NT2/D1 (cell line): ENCODE data around the gene TASOR2.

Experiments used
- DNase-seq: peaks from one replicate; pipeline ENCODE4 v3.0.0-alpha.2; 2011; ENCODE audit warnings: low read depth, low spot score
- H3K27me3 ChIP-seq: 2 replicates; pipeline ENCODE4 v1.6.0; 2011; ENCODE audit warnings: mild to moderate bottlenecking; ENCODE audit not compliant: insufficient read length, insufficient read depth
- H3K36me3 ChIP-seq: 2 replicates; pipeline ENCODE4 v1.6.1; 2011; ENCODE audit warnings: mild to moderate bottlenecking, low read length, mixed read lengths; ENCODE audit not compliant: insufficient read depth, insufficient read length
- H3K4me1 ChIP-seq: 2 replicates; pipeline ENCODE4 v1.5.1; 2011; ENCODE audit not compliant: insufficient read depth, insufficient read length
- H3K4me3 ChIP-seq: 2 replicates; pipeline ENCODE4 v1.5.1; 2011; ENCODE audit warnings: low read depth; ENCODE audit not compliant: insufficient read length
- H3K9ac ChIP-seq: 2 replicates; pipeline ENCODE4 v1.6.0; 2011; ENCODE audit warnings: low read depth; ENCODE audit not compliant: insufficient read length
- H3K9me3 ChIP-seq: 2 replicates; pipeline ENCODE4 v1.5.1; 2011; ENCODE audit warnings: mild to moderate bottlenecking, low read length; ENCODE audit not compliant: insufficient read depth
- SUZ12 ChIP-seq: IDR thresholded peaks from 2 replicates; pipeline ENCODE4 v1.6.1; 2011; ENCODE audit not compliant: insufficient read length, insufficient read depth; ENCODE audit errors: extremely low read depth
- YY1 ChIP-seq: IDR thresholded peaks from 2 replicates; pipeline ENCODE4 v1.6.1; 2011; ENCODE audit not compliant: insufficient read length, insufficient read depth
- ZNF274 ChIP-seq: IDR thresholded peaks from 2 replicates; pipeline ENCODE4 v1.6.1; 2011; ENCODE audit warnings: mild to moderate bottlenecking, low read depth, low read length

TASOR2 gene

GRCh38 chr10:5643346-5644067 is 41.1 kb upstream of the TASOR2 start:
- TF ChIP-seq ZNF274 (no peak), SUZ12 (no peak), YY1 (no peak)

DNA sequence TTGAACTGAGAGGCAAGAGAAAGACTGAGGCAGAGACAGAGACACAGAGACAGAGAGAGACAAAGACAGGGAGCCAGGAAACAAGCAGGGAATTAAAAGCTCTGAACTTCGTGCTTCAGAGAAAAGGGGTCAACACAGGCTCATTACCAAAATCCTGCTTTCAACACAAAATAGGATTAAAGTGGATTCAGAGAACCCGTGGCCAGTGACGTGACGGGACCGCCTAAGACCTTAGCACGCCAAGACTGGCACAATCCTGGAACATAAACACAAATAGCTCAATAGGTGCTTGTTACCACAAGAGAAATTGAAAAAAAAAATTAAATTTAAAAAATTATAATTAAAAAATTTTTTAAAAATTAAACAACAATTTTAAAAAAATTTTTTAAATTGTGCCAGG is 39.7 kb upstream of the TASOR2 start:
- Histone ChIP-seq H3K36me3 (peaks cover 26% of the 10 kb centered on the region), H3K27me3 (no peaks in the 10 kb centered on the region), H3K9ac (no peak overlapping the region), H3K4me3 (no peak overlapping the region), H3K4me1 (no peaks in the 10 kb centered on the region), H3K9me3 (no peaks in the 10 kb centered on the region)
- TF ChIP-seq SUZ12 (no peak), YY1 (no peak), ZNF274 (no peak)
- no peak for DNase-seq

More at GRCh38 chr10:5643346-5644067, 41.1 kb upstream of the TASOR2 start:
- Histone ChIP-seq H3K27me3 (no peaks in the 10 kb centered on the region), H3K9me3 (no peaks in the 10 kb centered on the region), H3K4me1 (no peaks in the 10 kb centered on the region), H3K4me3 (no peak overlapping the region), H3K9ac (no peak overlapping the region), H3K36me3 (peaks cover 32% of the 10 kb centered on the region)
- no peak for DNase-seq

DNA sequence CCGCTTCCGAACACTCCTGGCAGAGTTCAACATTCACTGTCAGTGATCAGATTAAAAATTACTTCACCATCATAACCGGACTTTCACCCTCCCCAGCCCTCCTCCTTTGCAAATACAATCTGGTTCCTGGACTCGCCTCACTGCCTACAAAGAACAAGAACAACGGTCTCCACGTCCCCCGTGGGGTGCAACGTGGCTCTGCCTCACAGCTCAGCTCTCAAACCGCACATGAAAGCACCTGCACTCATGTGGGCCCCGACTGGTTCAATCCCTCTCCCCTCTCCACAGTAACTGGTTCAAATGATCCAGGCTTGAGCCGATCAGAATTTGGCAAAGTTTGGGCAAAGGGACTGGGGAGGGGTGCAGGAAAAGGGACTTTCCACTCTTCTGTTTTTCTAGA is 39.3 kb upstream of the TASOR2 start:
- Histone ChIP-seq H3K4me1 (no peaks in the 10 kb centered on the region), H3K27me3 (no peaks in the 10 kb centered on the region), H3K9ac (no peak overlapping the region), H3K9me3 (no peaks in the 10 kb centered on the region), H3K36me3 (peaks cover 23% of the 10 kb centered on the region), H3K4me3 (no peak overlapping the region)
- TF ChIP-seq SUZ12 (no peak), ZNF274 (no peak), YY1 (no peak)
- DNase-seq, result no peak

DNA sequence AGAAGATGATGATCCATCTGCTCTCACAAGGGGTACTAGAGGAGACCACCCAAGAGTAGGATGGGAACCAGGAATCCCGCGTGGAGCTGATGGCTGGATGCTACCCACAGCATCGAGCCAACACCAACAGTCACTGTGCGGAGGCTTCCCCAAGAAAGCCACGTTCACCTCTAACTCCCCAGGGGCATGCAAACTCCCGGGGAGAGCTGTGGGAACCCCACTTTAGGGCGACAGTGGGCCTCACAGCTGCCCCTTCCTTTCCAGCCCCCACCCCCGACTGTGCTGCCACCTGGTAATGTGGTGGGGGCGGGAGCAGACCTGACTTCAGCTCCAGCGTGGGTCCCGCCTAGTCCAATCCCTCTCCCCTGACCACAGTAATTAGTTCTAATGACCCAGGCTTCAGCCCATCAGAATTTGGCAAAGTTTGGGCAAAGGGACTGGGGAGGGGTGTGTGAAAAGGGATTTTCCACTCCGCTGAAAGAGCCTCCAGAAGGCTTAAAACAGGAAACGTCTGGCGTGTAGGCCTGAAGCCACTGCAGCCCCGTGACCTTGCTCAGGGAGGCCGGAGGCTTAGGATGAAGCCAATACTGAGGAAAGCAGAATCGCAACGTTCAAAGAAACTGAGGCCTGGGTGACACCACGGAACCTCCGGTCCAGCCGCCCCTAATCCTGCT is 38.6 kb upstream of the TASOR2 start:
- Histone ChIP-seq H3K4me3 (no peak overlapping the region), H3K36me3 (peaks cover 21% of the 10 kb centered on the region), H3K9ac (no peak overlapping the region)

DNA sequence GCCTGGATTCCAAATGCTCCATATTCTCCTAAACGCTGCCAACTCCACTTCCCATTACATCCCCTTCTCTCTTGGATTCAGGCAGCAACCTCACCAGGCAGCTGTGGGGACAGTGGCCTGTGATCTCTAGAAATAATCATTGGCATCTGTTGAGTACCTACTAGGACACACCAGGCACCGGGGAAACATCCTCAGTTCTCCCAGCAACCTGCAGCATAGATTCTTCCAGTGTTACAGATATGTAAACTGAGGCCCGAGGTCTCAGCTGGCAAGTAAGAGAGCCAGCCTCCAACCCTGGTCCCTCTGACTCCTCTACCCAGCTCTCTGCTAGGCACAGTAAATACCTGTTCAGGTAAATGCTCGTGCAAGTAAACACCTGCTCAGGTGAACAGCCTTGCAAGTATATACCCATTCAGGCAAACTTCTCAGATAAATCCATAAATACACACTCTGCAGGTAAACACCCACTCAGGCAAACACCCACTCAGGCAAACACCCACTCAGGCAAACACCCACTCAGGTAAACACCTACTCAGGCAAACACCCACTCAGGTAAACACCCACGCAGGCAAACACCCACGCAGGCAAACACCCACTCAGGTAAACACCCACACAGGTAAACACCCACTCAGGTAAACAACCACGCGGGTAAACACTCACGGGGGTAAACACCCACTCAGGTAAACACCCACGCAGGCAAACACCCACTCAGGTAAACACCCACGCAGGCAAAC is 37.0 kb upstream of the TASOR2 start:
- TF ChIP-seq YY1, result no peak
- TF ChIP-seq SUZ12, result no peak
- no peak for TF ChIP-seq ZNF274
- DNase-seq, result no peak
- Histone ChIP-seq H3K4me1 (no peaks in the 10 kb centered on the region), H3K27me3 (no peaks in the 10 kb centered on the region), H3K9me3 (no peaks in the 10 kb centered on the region), H3K9ac (no peak overlapping the region), H3K4me3 (no peak overlapping the region), H3K36me3 (peaks cover 12% of the 10 kb centered on the region)

More for the DNA sequence above, 38.6 kb upstream of the TASOR2 start:
- no peak for TF ChIP-seq YY1
- TF ChIP-seq ZNF274, result no peak
- no peak for TF ChIP-seq SUZ12
- no peaks in the 10 kb centered on the region for H3K4me1 ChIP-seq
- no peaks in the 10 kb centered on the region for H3K27me3 ChIP-seq
- no peaks in the 10 kb centered on the region for H3K9me3 ChIP-seq
- DNase-seq, result no peak

DNA sequence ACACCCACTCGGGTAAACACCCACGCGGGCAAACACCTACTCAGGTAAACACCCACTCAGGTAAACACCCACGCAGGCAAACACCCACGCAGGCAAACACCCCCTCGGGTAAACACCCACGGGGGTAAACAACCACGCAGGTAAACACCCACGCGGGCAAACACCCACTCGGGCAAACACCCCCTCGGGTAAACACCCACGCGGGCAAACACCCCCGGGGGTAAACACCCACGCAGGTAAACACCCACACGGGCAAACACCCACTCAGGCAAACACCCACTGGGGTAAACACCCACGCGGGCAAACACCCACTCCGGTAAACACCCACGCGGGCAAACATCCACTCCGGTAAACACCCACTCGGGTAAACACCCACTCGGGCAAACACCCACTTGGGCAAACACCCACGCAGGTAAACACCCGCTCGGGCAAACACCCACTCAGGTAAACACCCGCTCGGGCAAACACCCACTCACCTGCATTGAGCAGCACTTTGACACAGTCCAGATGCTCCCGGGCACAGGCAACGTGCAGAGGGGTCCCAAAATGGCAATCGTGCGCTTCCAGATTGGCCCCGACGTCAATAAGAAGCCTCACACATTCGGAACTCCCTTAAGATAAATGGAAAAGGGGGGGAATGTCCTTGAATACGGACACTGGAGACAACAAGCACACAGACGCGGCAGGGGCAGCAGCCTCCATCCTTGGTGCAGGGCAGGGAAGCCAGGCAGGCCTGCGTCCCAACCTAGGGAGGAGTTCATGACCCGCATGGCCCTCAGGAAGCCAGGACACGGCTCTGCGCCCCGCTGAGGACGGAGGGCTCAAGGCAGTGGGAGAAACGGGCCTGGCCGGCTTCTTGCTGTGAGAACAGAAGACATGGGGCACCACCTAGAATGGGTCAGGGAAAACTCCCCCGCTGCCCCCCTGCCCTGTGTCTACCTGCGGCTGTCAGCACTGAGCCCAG is 35.9 kb upstream of the TASOR2 start:
- H3K9ac ChIP-seq, result no peak overlapping the region
- H3K9me3 ChIP-seq, result no peaks in the 10 kb centered on the region
- H3K27me3 ChIP-seq, result no peaks in the 10 kb centered on the region
- no peak for DNase-seq
- H3K36me3 ChIP-seq, result peaks cover 12% of the 10 kb centered on the region
- H3K4me1 ChIP-seq, result no peaks in the 10 kb centered on the region
- H3K4me3 ChIP-seq, result no peak overlapping the region
- TF ChIP-seq SUZ12 (no peak), YY1 (no peak), ZNF274 (no peak)
